HL-60 (cell line): ENCODE measurements around the gene ZRANB1.

Experiments
- DNase-seq, 2 experiments: peaks; one replicate each; pipeline ENCODE4 v3.0.0-alpha.2; 2010 to 2020; ENCODE audit warnings: low read depth in 1 of 2, low spot score in 1 of 2
- H3K27ac ChIP-seq: fragments of 250-450 bp; sonication (Bioruptor Pico); replicated peaks from 2 replicates; pipeline ENCODE4 v1.5.1; 2020; ENCODE audit warnings: mild to moderate bottlenecking, moderate library complexity
- H3K27me3 ChIP-seq: fragments of 250-450 bp; sonication (Bioruptor Pico); 2 replicates; pipeline ENCODE4 v1.5.1; 2021; ENCODE audit warnings: mild to moderate bottlenecking, moderate library complexity; ENCODE audit not compliant: insufficient read depth, poor library complexity, severe bottlenecking
- H3K4me3 ChIP-seq: replicated peaks from 2 replicates; pipeline ENCODE4 v1.5.1; 2011; ENCODE audit warnings: mild to moderate bottlenecking, control low read depth, low read length; ENCODE audit not compliant: insufficient read depth
- GABPA ChIP-seq: IDR thresholded peaks from 2 replicates; pipeline ENCODE4 v1.6.1; 2012; ENCODE audit warnings: low read depth
- POLR2AphosphoS5 ChIP-seq: IDR thresholded peaks from 2 replicates; pipeline ENCODE4 v1.6.1; 2012; ENCODE audit warnings: low read depth
- SPI1 ChIP-seq: IDR thresholded peaks from 2 replicates; pipeline ENCODE4 v1.6.1; 2012; ENCODE audit warnings: low read depth, mild to moderate bottlenecking, borderline replicate concordance
- TF ChIP-seq, protein P1 (sequence below): IDR thresholded peaks from 2 replicates; pipeline ENCODE4 v1.6.1; 2012; ENCODE audit warnings: low read depth; ENCODE audit not compliant: insufficient replicate concordance
- TF ChIP-seq, protein P2 (sequence below): IDR thresholded peaks from one replicate; pipeline ENCODE4 v1.5.1; 2011; ENCODE audit warnings: low read length, control low read depth, inconsistent platforms; ENCODE audit not compliant: insufficient read depth

The ZRANB1 gene

DNA sequence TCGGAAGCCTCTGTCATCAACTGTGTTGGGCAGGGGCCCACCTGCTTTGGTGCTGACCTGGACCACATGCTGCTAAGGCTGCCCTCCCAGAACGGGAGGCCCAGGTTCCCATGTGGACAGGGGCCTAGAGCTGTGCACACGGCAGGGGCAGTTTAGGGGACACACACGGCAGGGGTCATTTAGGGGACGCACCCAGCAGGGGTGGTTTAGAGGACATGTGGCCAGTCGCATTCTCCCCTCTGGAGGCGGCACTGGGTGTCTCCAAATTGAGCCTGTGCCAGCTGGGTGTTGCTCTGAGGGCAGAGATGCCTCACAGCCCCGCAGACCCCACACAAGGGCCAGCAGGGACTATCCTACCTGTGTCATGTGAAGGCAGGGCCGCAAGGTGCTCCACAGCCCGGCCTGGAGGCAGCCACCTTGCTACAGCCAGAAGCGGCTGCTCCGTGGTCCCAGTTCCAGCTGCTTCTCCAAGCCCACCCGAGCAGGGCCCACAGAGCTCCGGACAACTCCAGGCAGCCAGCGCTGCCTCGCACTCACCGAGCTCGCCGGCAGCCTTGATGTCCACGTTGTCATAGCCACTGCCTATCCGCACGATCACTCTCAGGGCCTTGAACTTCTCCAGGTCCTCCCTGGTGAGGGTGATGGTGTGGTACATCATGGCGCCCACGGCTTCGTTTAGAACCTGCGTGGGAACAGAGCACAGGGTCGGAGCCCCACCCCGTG lies 60.7 kb downstream of the ZRANB1 start:
- Histone ChIP-seq H3K27ac (no peak overlapping the region), H3K27me3 (no peaks in the 10 kb centered on the region), H3K4me3 (no peak overlapping the region)
- no peak for DNase-seq
- TF ChIP-seq POLR2AphosphoS5 (no peak), GABPA (no peak), SPI1 (no peak)
- TF ChIP-seq, protein P1, sequence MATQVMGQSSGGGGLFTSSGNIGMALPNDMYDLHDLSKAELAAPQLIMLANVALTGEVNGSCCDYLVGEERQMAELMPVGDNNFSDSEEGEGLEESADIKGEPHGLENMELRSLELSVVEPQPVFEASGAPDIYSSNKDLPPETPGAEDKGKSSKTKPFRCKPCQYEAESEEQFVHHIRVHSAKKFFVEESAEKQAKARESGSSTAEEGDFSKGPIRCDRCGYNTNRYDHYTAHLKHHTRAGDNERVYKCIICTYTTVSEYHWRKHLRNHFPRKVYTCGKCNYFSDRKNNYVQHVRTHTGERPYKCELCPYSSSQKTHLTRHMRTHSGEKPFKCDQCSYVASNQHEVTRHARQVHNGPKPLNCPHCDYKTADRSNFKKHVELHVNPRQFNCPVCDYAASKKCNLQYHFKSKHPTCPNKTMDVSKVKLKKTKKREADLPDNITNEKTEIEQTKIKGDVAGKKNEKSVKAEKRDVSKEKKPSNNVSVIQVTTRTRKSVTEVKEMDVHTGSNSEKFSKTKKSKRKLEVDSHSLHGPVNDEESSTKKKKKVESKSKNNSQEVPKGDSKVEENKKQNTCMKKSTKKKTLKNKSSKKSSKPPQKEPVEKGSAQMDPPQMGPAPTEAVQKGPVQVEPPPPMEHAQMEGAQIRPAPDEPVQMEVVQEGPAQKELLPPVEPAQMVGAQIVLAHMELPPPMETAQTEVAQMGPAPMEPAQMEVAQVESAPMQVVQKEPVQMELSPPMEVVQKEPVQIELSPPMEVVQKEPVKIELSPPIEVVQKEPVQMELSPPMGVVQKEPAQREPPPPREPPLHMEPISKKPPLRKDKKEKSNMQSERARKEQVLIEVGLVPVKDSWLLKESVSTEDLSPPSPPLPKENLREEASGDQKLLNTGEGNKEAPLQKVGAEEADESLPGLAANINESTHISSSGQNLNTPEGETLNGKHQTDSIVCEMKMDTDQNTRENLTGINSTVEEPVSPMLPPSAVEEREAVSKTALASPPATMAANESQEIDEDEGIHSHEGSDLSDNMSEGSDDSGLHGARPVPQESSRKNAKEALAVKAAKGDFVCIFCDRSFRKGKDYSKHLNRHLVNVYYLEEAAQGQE = no peak
- TF ChIP-seq, protein P2, sequence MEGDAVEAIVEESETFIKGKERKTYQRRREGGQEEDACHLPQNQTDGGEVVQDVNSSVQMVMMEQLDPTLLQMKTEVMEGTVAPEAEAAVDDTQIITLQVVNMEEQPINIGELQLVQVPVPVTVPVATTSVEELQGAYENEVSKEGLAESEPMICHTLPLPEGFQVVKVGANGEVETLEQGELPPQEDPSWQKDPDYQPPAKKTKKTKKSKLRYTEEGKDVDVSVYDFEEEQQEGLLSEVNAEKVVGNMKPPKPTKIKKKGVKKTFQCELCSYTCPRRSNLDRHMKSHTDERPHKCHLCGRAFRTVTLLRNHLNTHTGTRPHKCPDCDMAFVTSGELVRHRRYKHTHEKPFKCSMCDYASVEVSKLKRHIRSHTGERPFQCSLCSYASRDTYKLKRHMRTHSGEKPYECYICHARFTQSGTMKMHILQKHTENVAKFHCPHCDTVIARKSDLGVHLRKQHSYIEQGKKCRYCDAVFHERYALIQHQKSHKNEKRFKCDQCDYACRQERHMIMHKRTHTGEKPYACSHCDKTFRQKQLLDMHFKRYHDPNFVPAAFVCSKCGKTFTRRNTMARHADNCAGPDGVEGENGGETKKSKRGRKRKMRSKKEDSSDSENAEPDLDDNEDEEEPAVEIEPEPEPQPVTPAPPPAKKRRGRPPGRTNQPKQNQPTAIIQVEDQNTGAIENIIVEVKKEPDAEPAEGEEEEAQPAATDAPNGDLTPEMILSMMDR = no peak

DNA sequence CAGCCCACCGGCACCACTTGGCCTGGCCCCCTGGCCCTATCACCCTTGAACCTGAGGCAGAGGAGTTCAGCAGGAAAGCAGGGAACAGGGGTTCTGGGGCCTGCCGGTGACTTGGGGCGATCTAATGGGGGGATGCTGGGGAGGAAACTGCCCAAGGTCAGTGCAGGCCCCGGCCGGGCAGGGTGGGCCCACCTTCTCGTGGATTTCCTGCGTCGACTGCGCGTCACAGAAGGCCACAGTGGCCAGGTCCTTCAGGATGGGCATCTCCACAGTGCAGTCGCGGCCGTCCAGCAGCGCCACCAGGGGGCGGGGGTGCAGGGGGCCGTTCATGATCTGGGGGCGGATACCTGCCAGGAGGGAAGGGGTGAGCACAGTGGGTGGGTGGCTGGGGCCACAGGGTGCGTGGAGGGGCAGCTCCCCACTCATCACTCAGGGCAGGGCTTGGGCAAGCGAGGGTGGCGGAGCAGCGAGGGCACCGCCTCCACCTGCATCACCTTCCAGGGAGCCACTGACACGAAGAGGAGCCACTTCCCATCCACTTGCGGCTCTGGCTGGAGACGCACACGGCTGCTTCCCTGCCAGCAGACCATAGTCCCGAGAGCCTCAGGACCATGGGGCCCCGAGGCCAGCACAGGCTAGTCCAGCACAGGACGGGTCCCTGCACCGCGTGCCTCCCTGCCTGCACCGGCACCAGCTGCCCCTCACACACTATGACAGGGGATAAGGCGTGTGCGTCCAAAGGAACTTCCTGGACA lies 61.4 kb downstream of the ZRANB1 start:
- Histone ChIP-seq H3K27ac (no peak overlapping the region), H3K27me3 (no peaks in the 10 kb centered on the region), H3K4me3 (no peak overlapping the region)
- TF ChIP-seq GABPA (no peak), POLR2AphosphoS5 (no peak), SPI1 (no peak)
- TF ChIP-seq, protein P1 = no peak
- TF ChIP-seq, protein P2 = no peak
- DNase-seq = no peak

DNA sequence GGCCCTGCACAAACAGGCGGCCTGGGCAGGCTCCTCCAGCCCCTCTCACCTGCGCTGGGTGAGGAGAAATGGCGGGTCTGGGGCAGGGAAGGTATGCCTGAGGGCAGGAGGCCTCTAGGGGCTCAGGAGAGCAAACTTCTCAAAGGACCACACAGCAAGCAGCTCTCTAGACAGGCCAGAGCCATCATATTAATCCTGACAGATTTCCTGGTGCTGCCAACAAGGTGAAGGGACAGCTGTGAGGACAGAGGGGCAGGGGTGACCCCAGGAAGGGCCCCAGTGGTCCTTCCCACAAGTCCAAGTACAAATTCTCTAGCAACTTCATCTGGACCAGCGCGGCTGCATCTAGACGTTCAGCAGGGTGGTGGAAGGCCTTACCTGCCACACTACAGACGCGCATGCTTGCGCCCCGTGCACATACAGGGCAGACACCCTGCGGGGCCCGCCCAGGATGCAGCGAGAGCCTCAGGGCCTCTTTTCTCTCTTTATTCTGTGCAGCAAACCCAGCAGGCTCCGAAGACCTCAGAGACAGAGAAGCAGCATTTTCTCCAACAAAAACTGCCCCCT lies 62.1 kb downstream of the ZRANB1 start:
- Histone ChIP-seq H3K27ac (no peak overlapping the region), H3K27me3 (no peaks in the 10 kb centered on the region), H3K4me3 (no peak overlapping the region)
- no peak for DNase-seq
- TF ChIP-seq, protein P1 = no peak
- TF ChIP-seq, protein P2 = no peak
- TF ChIP-seq GABPA (no peak), SPI1 (no peak), POLR2AphosphoS5 (no peak)
